H9 (cell line): Measurements from ENCODE around the gene PRR23A. TPM values are rescaled to one million over a fixed set of nuclear protein-coding genes. Genes with fewer than 3 reads are reported as not detected.

Source experiments
- DNase-seq: peaks from one replicate; pipeline ENCODE4 v3.0.0-alpha.2; 2017
- H2AFZ ChIP-seq: one replicate; pipeline ENCODE4 v1.6.1; 2013; ENCODE audit warnings: mild to moderate bottlenecking, low read length, control low read depth, moderate library complexity
- H2AK5ac ChIP-seq: 2 replicates; pipeline ENCODE4 v1.6.1; 2013; ENCODE audit warnings: low read length, control low read depth, mixed read lengths; ENCODE audit not compliant: insufficient read length
- H2BK120ac ChIP-seq: one replicate; pipeline ENCODE4 v1.6.1; 2013; ENCODE audit warnings: low read depth, mild to moderate bottlenecking, low read length, control low read depth, inconsistent platforms; ENCODE audit not compliant: poor library complexity, severe bottlenecking
- H2BK12ac ChIP-seq: 2 replicates; pipeline ENCODE4 v1.6.1; 2013; ENCODE audit warnings: low read length, control low read depth, mixed read lengths, low read depth; ENCODE audit not compliant: insufficient read length
- H2BK15ac ChIP-seq: 2 replicates; pipeline ENCODE4 v1.6.1; 2013; ENCODE audit warnings: low read depth, low read length, control low read depth
- H2BK20ac ChIP-seq: one replicate; pipeline ENCODE4 v1.6.1; 2013; ENCODE audit warnings: low read depth, mild to moderate bottlenecking, low read length, control low read depth, inconsistent platforms; ENCODE audit not compliant: poor library complexity, severe bottlenecking
- H2BK5ac ChIP-seq: 2 replicates; pipeline ENCODE4 v1.6.1; 2013; ENCODE audit warnings: low read length, control low read depth, mixed read lengths; ENCODE audit not compliant: insufficient read length
- H3K14ac ChIP-seq: 2 replicates; pipeline ENCODE4 v1.6.1; 2013; ENCODE audit warnings: low read length, control low read depth; ENCODE audit not compliant: insufficient read depth
- H3K18ac ChIP-seq: 2 replicates; pipeline ENCODE4 v1.6.1; 2013; ENCODE audit warnings: low read depth, mild to moderate bottlenecking, mixed read lengths, low read length, control low read depth; ENCODE audit not compliant: insufficient read length
- H3K23ac ChIP-seq: 2 replicates; pipeline ENCODE4 v1.6.1; 2013; ENCODE audit warnings: low read length, control low read depth, mixed read lengths, low read depth; ENCODE audit not compliant: insufficient read length
- H3K23me2 ChIP-seq: 2 replicates; pipeline ENCODE4 v1.6.1; 2013; ENCODE audit warnings: low read depth, mild to moderate bottlenecking, mixed read lengths, low read length, control low read depth; ENCODE audit not compliant: insufficient read length, poor library complexity, severe bottlenecking
- H3K27ac ChIP-seq: 2 replicates; pipeline ENCODE4 v1.5.1; 2013; ENCODE audit warnings: low read length, control low read depth, mixed read lengths, low read depth; ENCODE audit not compliant: insufficient read length
- H3K27me3 ChIP-seq: 2 replicates; pipeline ENCODE4 v1.6.1; 2013; ENCODE audit warnings: low read length, control low read depth, inconsistent platforms; ENCODE audit not compliant: insufficient read depth
- H3K4ac ChIP-seq: 2 replicates; pipeline ENCODE4 v1.6.1; 2013; ENCODE audit warnings: low read depth, mild to moderate bottlenecking, control low read depth, inconsistent platforms, low read length, moderate library complexity
- H3K4me1 ChIP-seq: 2 replicates; pipeline ENCODE4 v1.6.1; 2013; ENCODE audit warnings: low read length, control low read depth, inconsistent platforms; ENCODE audit not compliant: insufficient read depth
- H3K4me2 ChIP-seq: 2 replicates; pipeline ENCODE4 v1.6.1; 2013; ENCODE audit warnings: low read length, control low read depth, mixed read lengths; ENCODE audit not compliant: insufficient read length, insufficient read depth
- H3K56ac ChIP-seq: 2 replicates; pipeline ENCODE4 v1.6.1; 2013; ENCODE audit warnings: low read depth, mild to moderate bottlenecking, mixed read lengths, low read length, control low read depth; ENCODE audit not compliant: insufficient read length
- H3K79me1 ChIP-seq: 2 replicates; pipeline ENCODE4 v1.6.1; 2013; ENCODE audit warnings: low read depth, mild to moderate bottlenecking, moderate library complexity, low read length, control low read depth, inconsistent platforms; ENCODE audit not compliant: insufficient read depth, poor library complexity, severe bottlenecking
- H3K79me2 ChIP-seq: 2 replicates; pipeline ENCODE4 v1.6.1; 2013; ENCODE audit warnings: low read length, control low read depth, inconsistent platforms; ENCODE audit not compliant: insufficient read depth
- H3K9ac ChIP-seq: 2 replicates; pipeline ENCODE4 v1.6.1; 2013; ENCODE audit warnings: low read length, control low read depth, mixed read lengths; ENCODE audit not compliant: insufficient read length; ENCODE audit errors: extremely low read depth
- H3K9me3 ChIP-seq: one replicate; pipeline ENCODE4 v1.6.1; 2013; ENCODE audit warnings: low read depth, low read length, inconsistent platforms; ENCODE audit not compliant: control insufficient read depth
- H3T11ph ChIP-seq: one replicate; pipeline ENCODE4 v1.6.1; 2013; ENCODE audit warnings: mild to moderate bottlenecking, low read length, control low read depth, inconsistent platforms
- H4K20me1 ChIP-seq: one replicate; pipeline ENCODE4 v1.6.1; 2013; ENCODE audit not compliant: control insufficient read depth, insufficient read length, insufficient read depth
- H4K5ac ChIP-seq: 2 replicates; pipeline ENCODE4 v1.6.1; 2013; ENCODE audit warnings: low read depth, mild to moderate bottlenecking, mixed read lengths, low read length, control low read depth; ENCODE audit not compliant: insufficient read length
- H4K8ac ChIP-seq: replicated peaks from 2 replicates; pipeline ENCODE4 v1.6.1; 2013; ENCODE audit warnings: low read length, control low read depth, mixed read lengths, low read depth; ENCODE audit not compliant: insufficient read length
- H4K91ac ChIP-seq: 2 replicates; pipeline ENCODE4 v1.6.1; 2013; ENCODE audit warnings: low read depth, mild to moderate bottlenecking, moderate library complexity, mixed read lengths, low read length, control low read depth; ENCODE audit not compliant: insufficient read length
- H3K27ac Mint-ChIP-seq, 3 experiments: 2 replicates in 2 of 3; 3 replicates in 1 of 3; pipeline ENCODE4 v1.8.0; 2020 to 2021; ENCODE audit warnings: mixed read lengths in 3 of 3, mild to moderate bottlenecking in 1 of 3, moderate library complexity in 1 of 3
- H3K27me3 Mint-ChIP-seq: 2 replicates; pipeline ENCODE4 v1.8.0; 2021; ENCODE audit warnings: low read depth, mild to moderate bottlenecking, moderate library complexity, mixed read lengths
- H3K36me3 Mint-ChIP-seq, 3 experiments: 2 replicates in 2 of 3; 3 replicates in 1 of 3; pipeline ENCODE4 v1.8.0; 2020 to 2021; ENCODE audit warnings: low read depth in 3 of 3, mixed read lengths in 3 of 3; ENCODE audit not compliant: insufficient read depth in 1 of 3
- H3K4me1 Mint-ChIP-seq, 2 experiments: 2 replicates each; pipeline ENCODE4 v1.8.0; 2020; ENCODE audit warnings: mixed read lengths in 2 of 2
- H3K4me3 Mint-ChIP-seq, 2 experiments: 2 replicates in 1 of 2; 3 replicates in 1 of 2; pipeline ENCODE4 v1.8.0; 2020 to 2021; ENCODE audit warnings: mild to moderate bottlenecking in 2 of 2, mixed read lengths in 2 of 2, moderate library complexity in 1 of 2
- H3K9me3 Mint-ChIP-seq, 2 experiments: 2 replicates in 1 of 2; 3 replicates in 1 of 2; pipeline ENCODE4 v1.8.0; 2020; ENCODE audit warnings: mild to moderate bottlenecking in 2 of 2, mixed read lengths in 2 of 2, moderate library complexity in 1 of 2
- WGBS: extraction: QIAGEN DNeasy Blood & Tissue Kit; methylation state at CpG from one replicate; pipeline ENCODE4 v1.1.7; 2013; ENCODE audit warnings: missing lambda C conversion rate, low lambda C conversion rate, mixed read lengths; ENCODE audit not compliant: insufficient read length; ENCODE audit errors: extremely low coverage; 5-methylcytosine and 5-hydroxymethylcytosine counted together
- total RNA-seq: library from RNA; stranded (reverse); gene quantifications from 2 replicates; pipeline ENCODE4 v1.2.1, GENCODE V29; 2021
- TF ChIP-seq, protein P1 (sequence below): fragments of 200-600 bp; sonication (generic); conservative IDR thresholded peaks from 3 replicates; pipeline ENCODE4 v1.8.0; 2021; ENCODE audit warnings: antibody characterized with exemption, mild to moderate bottlenecking

The PRR23A gene
- total RNA-seq, 1 experiment from 2014 or later: not detected

GRCh38 chr3:139044366-139045210, 38.5 kb upstream of the PRR23A start, which contains the start of gene PRR23C:
PRR23C (minus strand) TSS chr3:139044892; CDS start chr3:139044620, 272 bp downstream.
- H3K4me1 Mint-ChIP-seq: no peaks in the 10 kb centered on the region
- H3K4me3 Mint-ChIP-seq: no peak within 1 kb of the TSS
- no peak for DNase-seq
- H2BK120ac ChIP-seq: no peak within 1 kb of the TSS
- peaks cover 2% of the 10 kb centered on the region; the same call in 1 of the 2 replicates for H3K27me3 Mint-ChIP-seq
- no peak within 1 kb of the TSS for H2BK15ac ChIP-seq
- H2BK5ac ChIP-seq: no peak within 1 kb of the TSS
- H3K79me1 ChIP-seq: no peaks in the 10 kb centered on the region
- H3K23me2 ChIP-seq: no peaks in the 10 kb centered on the region
- H3K56ac ChIP-seq: no peak within 1 kb of the TSS
- H3K14ac ChIP-seq: no peak within 1 kb of the TSS
- WGBS: no CpG with 5 or more reads among the region's 77 CpGs
- H3K23ac ChIP-seq: no peak within 1 kb of the TSS
- no peak within 1 kb of the TSS for H3K18ac ChIP-seq
- H3K4ac ChIP-seq: no peak within 1 kb of the TSS
- no peak within 1 kb of the TSS for H4K91ac ChIP-seq
- H3K27me3 ChIP-seq: no peaks in the 10 kb centered on the region
- no peak within 1 kb of the TSS for H3K27ac ChIP-seq
- H3K36me3 Mint-ChIP-seq: peaks cover 0 to 18% (median 3%) of the 10 kb centered on the region in 3 experiments; a peak in 5 of 7 replicates
- H3K9me3 ChIP-seq: no peaks in the 10 kb centered on the region
- TF ChIP-seq, protein P1, sequence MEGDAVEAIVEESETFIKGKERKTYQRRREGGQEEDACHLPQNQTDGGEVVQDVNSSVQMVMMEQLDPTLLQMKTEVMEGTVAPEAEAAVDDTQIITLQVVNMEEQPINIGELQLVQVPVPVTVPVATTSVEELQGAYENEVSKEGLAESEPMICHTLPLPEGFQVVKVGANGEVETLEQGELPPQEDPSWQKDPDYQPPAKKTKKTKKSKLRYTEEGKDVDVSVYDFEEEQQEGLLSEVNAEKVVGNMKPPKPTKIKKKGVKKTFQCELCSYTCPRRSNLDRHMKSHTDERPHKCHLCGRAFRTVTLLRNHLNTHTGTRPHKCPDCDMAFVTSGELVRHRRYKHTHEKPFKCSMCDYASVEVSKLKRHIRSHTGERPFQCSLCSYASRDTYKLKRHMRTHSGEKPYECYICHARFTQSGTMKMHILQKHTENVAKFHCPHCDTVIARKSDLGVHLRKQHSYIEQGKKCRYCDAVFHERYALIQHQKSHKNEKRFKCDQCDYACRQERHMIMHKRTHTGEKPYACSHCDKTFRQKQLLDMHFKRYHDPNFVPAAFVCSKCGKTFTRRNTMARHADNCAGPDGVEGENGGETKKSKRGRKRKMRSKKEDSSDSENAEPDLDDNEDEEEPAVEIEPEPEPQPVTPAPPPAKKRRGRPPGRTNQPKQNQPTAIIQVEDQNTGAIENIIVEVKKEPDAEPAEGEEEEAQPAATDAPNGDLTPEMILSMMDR: peak; percentile 38; the same call in 2 of the 3 replicates
- peaks cover 18 to 20% of the 10 kb centered on the region in 2 experiments for H3K9me3 Mint-ChIP-seq
- H4K20me1 ChIP-seq: no peaks in the 10 kb centered on the region
- H2AFZ ChIP-seq: no peak within 1 kb of the TSS
- H3K4me2 ChIP-seq: no peak within 1 kb of the TSS
- no peak within 1 kb of the TSS for H3K27ac Mint-ChIP-seq
- no peaks in the 10 kb centered on the region for H3K79me2 ChIP-seq
- H4K8ac ChIP-seq: no peak within 1 kb of the TSS
- no peaks in the 10 kb centered on the region for H3K4me1 ChIP-seq
- H2BK12ac ChIP-seq: no peak within 1 kb of the TSS
- no peak within 1 kb of the TSS for H3K9ac ChIP-seq
- H4K5ac ChIP-seq: no peak within 1 kb of the TSS
- H2BK20ac ChIP-seq: no peak within 1 kb of the TSS
- H3T11ph ChIP-seq: no peak within 1 kb of the TSS
- no peak within 1 kb of the TSS for H2AK5ac ChIP-seq
